Measurements from ENCODE around the gene MKLN1.

DNA sequence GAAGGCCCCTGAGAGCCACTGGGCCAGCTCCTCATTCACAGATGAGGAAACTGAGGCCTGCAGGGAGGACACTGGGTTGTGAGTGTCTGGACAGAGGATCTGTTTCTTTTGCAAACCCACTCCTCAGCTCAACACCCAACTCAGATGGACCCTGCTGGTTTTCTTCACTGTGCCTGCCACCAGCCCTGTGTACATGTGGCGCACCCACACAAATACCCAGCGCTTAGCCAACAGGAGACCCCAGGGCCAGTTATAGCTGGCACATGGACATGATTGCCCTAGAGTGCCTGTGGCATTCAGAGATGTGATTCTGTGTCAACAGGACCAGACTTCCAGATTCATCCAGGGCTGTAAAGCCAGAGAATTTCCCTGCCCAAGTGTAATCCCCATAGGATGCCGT lies 216.3 kb downstream of the MKLN1 start:
- TF ChIP-seq POLR2AphosphoS2 (IDR thresholded peaks at IDR 0.05; ENCODE audit: low read depth, low read length) (no peak), JUND (IDR thresholded peaks at IDR 0.05; ENCODE audit: low read depth, low read length) (no peak), SRF (IDR thresholded peaks at IDR 0.05; ENCODE audit: low read depth in 2 of 2, low read length in 2 of 2) (no peak), KDM1A (IDR thresholded peaks at IDR 0.05; ENCODE audit: borderline replicate concordance) (no peak), YY1 (IDR thresholded peaks at IDR 0.05; ENCODE audit: low read depth, low read length) (no peak), RAD21 (IDR thresholded peaks at IDR 0.05; ENCODE audit: insufficient read depth, low read depth, low read length) (no peak), SPI1 (IDR thresholded peaks at IDR 0.05; ENCODE audit: borderline replicate concordance, insufficient read depth, low read depth, low read length) (no peak)
- TF ChIP-seq, protein P1, sequence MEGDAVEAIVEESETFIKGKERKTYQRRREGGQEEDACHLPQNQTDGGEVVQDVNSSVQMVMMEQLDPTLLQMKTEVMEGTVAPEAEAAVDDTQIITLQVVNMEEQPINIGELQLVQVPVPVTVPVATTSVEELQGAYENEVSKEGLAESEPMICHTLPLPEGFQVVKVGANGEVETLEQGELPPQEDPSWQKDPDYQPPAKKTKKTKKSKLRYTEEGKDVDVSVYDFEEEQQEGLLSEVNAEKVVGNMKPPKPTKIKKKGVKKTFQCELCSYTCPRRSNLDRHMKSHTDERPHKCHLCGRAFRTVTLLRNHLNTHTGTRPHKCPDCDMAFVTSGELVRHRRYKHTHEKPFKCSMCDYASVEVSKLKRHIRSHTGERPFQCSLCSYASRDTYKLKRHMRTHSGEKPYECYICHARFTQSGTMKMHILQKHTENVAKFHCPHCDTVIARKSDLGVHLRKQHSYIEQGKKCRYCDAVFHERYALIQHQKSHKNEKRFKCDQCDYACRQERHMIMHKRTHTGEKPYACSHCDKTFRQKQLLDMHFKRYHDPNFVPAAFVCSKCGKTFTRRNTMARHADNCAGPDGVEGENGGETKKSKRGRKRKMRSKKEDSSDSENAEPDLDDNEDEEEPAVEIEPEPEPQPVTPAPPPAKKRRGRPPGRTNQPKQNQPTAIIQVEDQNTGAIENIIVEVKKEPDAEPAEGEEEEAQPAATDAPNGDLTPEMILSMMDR (IDR thresholded peaks at IDR 0.05 in 2 of 3, conservative IDR thresholded peaks at IDR 0.05 in 1 of 3; ENCODE audit: control insufficient read depth in 2 of 3, extremely low read depth in 1 of 3, insufficient read depth in 1 of 3, low read depth in 3 of 3, low read length in 3 of 3): no peak
- TF ChIP-seq, protein P2, sequence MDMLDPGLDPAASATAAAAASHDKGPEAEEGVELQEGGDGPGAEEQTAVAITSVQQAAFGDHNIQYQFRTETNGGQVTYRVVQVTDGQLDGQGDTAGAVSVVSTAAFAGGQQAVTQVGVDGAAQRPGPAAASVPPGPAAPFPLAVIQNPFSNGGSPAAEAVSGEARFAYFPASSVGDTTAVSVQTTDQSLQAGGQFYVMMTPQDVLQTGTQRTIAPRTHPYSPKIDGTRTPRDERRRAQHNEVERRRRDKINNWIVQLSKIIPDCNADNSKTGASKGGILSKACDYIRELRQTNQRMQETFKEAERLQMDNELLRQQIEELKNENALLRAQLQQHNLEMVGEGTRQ (IDR thresholded peaks at IDR 0.05; ENCODE audit: borderline replicate concordance, low read depth, low read length): no peak
- TF ChIP-seq, protein P3, sequence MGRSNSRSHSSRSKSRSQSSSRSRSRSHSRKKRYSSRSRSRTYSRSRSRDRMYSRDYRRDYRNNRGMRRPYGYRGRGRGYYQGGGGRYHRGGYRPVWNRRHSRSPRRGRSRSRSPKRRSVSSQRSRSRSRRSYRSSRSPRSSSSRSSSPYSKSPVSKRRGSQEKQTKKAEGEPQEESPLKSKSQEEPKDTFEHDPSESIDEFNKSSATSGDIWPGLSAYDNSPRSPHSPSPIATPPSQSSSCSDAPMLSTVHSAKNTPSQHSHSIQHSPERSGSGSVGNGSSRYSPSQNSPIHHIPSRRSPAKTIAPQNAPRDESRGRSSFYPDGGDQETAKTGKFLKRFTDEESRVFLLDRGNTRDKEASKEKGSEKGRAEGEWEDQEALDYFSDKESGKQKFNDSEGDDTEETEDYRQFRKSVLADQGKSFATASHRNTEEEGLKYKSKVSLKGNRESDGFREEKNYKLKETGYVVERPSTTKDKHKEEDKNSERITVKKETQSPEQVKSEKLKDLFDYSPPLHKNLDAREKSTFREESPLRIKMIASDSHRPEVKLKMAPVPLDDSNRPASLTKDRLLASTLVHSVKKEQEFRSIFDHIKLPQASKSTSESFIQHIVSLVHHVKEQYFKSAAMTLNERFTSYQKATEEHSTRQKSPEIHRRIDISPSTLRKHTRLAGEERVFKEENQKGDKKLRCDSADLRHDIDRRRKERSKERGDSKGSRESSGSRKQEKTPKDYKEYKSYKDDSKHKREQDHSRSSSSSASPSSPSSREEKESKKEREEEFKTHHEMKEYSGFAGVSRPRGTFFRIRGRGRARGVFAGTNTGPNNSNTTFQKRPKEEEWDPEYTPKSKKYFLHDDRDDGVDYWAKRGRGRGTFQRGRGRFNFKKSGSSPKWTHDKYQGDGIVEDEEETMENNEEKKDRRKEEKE (IDR thresholded peaks at IDR 0.05): no peak
- TF ChIP-seq, protein P4, sequence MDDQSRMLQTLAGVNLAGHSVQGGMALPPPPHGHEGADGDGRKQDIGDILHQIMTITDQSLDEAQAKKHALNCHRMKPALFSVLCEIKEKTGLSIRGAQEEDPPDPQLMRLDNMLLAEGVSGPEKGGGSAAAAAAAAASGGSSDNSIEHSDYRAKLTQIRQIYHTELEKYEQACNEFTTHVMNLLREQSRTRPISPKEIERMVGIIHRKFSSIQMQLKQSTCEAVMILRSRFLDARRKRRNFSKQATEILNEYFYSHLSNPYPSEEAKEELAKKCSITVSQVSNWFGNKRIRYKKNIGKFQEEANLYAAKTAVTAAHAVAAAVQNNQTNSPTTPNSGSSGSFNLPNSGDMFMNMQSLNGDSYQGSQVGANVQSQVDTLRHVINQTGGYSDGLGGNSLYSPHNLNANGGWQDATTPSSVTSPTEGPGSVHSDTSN (IDR thresholded peaks at IDR 0.05; ENCODE audit: insufficient replicate concordance, low read depth, low read length): no peak
- TF ChIP-seq, protein P5, sequence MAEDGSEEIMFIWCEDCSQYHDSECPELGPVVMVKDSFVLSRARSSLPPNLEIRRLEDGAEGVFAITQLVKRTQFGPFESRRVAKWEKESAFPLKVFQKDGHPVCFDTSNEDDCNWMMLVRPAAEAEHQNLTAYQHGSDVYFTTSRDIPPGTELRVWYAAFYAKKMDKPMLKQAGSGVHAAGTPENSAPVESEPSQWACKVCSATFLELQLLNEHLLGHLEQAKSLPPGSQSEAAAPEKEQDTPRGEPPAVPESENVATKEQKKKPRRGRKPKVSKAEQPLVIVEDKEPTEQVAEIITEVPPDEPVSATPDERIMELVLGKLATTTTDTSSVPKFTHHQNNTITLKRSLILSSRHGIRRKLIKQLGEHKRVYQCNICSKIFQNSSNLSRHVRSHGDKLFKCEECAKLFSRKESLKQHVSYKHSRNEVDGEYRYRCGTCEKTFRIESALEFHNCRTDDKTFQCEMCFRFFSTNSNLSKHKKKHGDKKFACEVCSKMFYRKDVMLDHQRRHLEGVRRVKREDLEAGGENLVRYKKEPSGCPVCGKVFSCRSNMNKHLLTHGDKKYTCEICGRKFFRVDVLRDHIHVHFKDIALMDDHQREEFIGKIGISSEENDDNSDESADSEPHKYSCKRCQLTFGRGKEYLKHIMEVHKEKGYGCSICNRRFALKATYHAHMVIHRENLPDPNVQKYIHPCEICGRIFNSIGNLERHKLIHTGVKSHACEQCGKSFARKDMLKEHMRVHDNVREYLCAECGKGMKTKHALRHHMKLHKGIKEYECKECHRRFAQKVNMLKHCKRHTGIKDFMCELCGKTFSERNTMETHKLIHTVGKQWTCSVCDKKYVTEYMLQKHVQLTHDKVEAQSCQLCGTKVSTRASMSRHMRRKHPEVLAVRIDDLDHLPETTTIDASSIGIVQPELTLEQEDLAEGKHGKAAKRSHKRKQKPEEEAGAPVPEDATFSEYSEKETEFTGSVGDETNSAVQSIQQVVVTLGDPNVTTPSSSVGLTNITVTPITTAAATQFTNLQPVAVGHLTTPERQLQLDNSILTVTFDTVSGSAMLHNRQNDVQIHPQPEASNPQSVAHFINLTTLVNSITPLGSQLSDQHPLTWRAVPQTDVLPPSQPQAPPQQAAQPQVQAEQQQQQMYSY (CRISPR knock-in tag; IDR thresholded peaks at IDR 0.05): no peak

Measured in GM12878 (cell line).